Liver (tissue), 3 donors: ENCODE measurements around the gene PTPRD.

Experiments used
- CTCF ChIP-seq: fragments of 150-350 bp; IDR thresholded peaks from 2 replicates; pipeline ENCODE4 v1.5.1; 2017; ENCODE audit warnings: improper control_type of control experiment, low read depth, low read length; ENCODE audit not compliant: missing input control
- FOXA1 ChIP-seq: IDR thresholded peaks from 2 replicates; pipeline ENCODE4 v1.6.1; 2016; ENCODE audit warnings: antibody characterized with exemption
- HNF4G ChIP-seq: IDR thresholded peaks from 2 replicates; pipeline ENCODE4 v1.6.1; 2016; ENCODE audit warnings: antibody characterized with exemption
- JUND ChIP-seq, 2 donors: IDR thresholded peaks; 2 replicates each; pipeline ENCODE4 v1.6.1; 2016; ENCODE audit warnings: antibody characterized with exemption in 2 of 2
- MAX ChIP-seq: IDR thresholded peaks from 2 replicates; pipeline ENCODE4 v1.6.1; 2016; ENCODE audit warnings: antibody characterized with exemption
- RAD21 ChIP-seq, 2 donors: IDR thresholded peaks; 2 replicates each; pipeline ENCODE4 v1.6.1; 2016; ENCODE audit warnings: antibody characterized with exemption in 2 of 2, mild to moderate bottlenecking in 2 of 2
- RXRA ChIP-seq, 2 donors: IDR thresholded peaks; 2 replicates each; pipeline ENCODE4 v1.6.1; 2017 to 2018; ENCODE audit warnings: antibody characterized with exemption in 2 of 2, mild to moderate bottlenecking in 1 of 2
- SP1 ChIP-seq: IDR thresholded peaks from 2 replicates; pipeline ENCODE4 v1.6.1; 2018; ENCODE audit warnings: antibody characterized with exemption, mild to moderate bottlenecking
- TAF1 ChIP-seq: conservative IDR thresholded peaks from 2 replicates; pipeline ENCODE4 v1.6.1; 2016; ENCODE audit warnings: antibody characterized with exemption, mild to moderate bottlenecking
- TF ChIP-seq, protein P1 (sequence below): IDR thresholded peaks from 2 replicates; pipeline ENCODE4 v1.6.1; 2016; ENCODE audit warnings: antibody characterized with exemption, mild to moderate bottlenecking
- TF ChIP-seq, protein P2 (sequence below): IDR thresholded peaks from 2 replicates; pipeline ENCODE4 v1.6.1; 2016; ENCODE audit warnings: antibody characterized with exemption
- donor health status: healthy.
- donor health status: healthy.

GRCh38 chr9:10036095-10036494 lies 576.7 kb downstream of the PTPRD start:
- TF ChIP-seq CTCF = no peak
- no peak for TF ChIP-seq SP1
- no peak for TF ChIP-seq MAX
- TF ChIP-seq TAF1 = no peak
- TF ChIP-seq RAD21 (IDR thresholded peaks at IDR 0.05) = no peak
- no peak for TF ChIP-seq HNF4G
- no peak for TF ChIP-seq JUND (IDR thresholded peaks at IDR 0.05)
- no peak for TF ChIP-seq FOXA1
- TF ChIP-seq RXRA (IDR thresholded peaks at IDR 0.05) = no peak
- TF ChIP-seq, protein P1, sequence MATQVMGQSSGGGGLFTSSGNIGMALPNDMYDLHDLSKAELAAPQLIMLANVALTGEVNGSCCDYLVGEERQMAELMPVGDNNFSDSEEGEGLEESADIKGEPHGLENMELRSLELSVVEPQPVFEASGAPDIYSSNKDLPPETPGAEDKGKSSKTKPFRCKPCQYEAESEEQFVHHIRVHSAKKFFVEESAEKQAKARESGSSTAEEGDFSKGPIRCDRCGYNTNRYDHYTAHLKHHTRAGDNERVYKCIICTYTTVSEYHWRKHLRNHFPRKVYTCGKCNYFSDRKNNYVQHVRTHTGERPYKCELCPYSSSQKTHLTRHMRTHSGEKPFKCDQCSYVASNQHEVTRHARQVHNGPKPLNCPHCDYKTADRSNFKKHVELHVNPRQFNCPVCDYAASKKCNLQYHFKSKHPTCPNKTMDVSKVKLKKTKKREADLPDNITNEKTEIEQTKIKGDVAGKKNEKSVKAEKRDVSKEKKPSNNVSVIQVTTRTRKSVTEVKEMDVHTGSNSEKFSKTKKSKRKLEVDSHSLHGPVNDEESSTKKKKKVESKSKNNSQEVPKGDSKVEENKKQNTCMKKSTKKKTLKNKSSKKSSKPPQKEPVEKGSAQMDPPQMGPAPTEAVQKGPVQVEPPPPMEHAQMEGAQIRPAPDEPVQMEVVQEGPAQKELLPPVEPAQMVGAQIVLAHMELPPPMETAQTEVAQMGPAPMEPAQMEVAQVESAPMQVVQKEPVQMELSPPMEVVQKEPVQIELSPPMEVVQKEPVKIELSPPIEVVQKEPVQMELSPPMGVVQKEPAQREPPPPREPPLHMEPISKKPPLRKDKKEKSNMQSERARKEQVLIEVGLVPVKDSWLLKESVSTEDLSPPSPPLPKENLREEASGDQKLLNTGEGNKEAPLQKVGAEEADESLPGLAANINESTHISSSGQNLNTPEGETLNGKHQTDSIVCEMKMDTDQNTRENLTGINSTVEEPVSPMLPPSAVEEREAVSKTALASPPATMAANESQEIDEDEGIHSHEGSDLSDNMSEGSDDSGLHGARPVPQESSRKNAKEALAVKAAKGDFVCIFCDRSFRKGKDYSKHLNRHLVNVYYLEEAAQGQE = no peak
- TF ChIP-seq, protein P2, sequence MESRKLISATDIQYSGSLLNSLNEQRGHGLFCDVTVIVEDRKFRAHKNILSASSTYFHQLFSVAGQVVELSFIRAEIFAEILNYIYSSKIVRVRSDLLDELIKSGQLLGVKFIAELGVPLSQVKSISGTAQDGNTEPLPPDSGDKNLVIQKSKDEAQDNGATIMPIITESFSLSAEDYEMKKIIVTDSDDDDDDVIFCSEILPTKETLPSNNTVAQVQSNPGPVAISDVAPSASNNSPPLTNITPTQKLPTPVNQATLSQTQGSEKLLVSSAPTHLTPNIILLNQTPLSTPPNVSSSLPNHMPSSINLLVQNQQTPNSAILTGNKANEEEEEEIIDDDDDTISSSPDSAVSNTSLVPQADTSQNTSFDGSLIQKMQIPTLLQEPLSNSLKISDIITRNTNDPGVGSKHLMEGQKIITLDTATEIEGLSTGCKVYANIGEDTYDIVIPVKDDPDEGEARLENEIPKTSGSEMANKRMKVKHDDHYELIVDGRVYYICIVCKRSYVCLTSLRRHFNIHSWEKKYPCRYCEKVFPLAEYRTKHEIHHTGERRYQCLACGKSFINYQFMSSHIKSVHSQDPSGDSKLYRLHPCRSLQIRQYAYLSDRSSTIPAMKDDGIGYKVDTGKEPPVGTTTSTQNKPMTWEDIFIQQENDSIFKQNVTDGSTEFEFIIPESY = no peak
